ENCODE data around the gene MEIS2. TPM values are rescaled to one million over a fixed set of nuclear protein-coding genes. Genes with fewer than 3 reads are reported as not detected.

Gene MEIS2
- total RNA-seq, 1 donor from 2014 or later = 151 TPM

DNA sequence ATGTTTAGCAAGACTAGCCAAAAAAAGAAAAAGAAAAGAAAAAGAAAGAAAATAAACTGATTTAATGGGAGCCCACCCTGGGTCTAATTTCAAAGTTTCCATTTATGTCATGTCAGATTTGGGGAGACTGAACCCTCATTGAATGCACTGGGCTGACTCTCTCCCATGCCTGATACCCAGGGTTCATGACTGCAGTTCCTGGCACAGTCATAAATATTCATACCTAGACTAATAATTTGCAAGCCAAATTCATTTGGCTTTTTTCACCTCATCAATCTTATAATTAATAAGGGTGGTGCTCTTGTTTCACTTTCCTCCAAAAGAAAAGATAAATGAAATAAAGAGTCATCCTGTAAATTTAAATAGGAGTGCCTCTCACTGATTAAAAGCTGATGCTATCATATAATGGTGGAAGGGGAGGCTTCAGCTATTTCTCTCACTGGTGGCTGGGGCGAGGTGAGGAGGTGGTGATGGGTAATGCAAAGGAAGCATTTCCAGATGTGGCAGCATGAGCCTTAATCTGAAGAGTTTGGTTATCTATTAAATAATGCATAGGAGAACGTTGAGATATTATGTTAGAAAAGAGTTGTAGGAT lies 224.5 kb downstream of the MEIS2 start:
- DNase-seq = no peak

GRCh38 chr15:36874930-36875329 lies 225.4 kb downstream of the MEIS2 start:
- no peak for DNase-seq

DNA sequence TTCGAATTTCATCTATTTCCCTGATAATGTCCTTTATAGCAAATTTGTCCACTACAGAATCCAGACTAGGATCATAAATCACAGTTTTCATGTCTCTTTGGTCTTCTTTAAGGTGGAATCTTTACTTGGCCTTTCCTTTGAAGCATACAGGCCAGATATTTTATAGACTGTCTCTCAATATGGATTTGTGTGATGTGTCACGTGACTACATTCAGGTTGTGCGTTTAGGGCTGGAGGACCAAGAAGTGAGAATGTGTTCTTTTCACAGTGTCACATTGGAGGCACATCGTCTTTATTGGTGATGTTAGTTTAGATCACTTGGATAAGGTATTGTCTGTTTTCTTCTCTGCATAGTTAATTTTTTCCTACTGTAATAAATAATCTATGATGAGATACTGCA lies 232.9 kb downstream of the MEIS2 start:
- no peak for DNase-seq

GRCh38 chr15:36866896-36867295 lies 233.5 kb downstream of the MEIS2 start:
- no peak for DNase-seq

GRCh38 chr15:36863570-36863969 lies 236.8 kb downstream of the MEIS2 start:
- DNase-seq = no peak

DNA sequence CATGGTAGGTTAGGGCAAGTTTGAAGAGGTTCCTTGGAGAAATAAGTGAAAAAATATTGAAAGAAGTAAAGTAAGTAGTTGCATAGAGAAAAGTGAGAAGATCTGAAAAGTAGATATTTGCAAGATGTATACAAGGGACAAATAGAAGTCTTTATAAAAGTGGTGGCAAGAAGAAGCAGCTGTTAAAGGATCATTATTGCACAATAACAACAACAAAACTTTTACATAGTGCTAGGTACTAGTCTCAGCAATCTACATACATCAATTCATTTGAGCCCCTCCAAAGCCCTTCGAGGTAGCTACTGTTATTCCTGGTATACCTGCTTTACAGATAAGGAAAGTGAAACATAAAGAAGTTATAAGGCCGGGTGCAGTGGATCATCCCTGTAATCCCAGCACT lies 239.6 kb downstream of the MEIS2 start:
- DNase-seq = no peak

GRCh38 chr15:36858423-36858822 lies 241.9 kb downstream of the MEIS2 start:
- DNase-seq = no peak

DNA sequence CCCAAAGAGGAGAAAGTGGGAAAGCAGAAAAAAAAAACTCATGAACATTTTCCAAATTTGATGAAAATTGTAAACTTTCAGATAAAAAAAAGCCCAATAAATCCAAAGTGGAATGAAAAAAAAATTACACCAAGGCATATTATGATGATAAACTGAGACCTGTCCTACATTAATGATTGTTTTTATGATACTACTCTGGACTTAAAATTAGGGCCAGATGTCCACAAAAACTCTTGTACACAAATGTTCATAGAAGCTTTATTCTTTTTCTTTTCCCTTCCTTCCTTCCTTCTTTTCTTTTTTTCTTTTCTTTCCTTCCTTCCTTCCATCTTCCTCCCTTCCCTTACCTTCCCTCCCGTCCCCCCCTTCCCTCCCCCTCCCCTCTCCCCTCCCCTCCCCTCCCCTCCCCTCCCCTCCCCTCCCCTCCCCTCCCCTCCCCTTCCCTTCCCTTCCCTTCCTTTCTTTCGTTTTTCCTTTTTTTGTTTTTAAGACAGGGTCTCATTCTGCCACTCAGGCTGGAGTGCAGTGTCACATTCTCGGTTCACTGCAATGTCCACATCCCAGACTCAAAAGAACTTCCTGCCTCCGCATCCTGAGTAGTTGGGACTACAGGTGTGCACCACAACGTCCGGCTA lies 243.9 kb downstream of the MEIS2 start:
- DNase-seq = no peak

- no peak for DNase-seq
Observed at GRCh38 chr15:36850864-36851263, 249.5 kb downstream of the MEIS2 start.

DNA sequence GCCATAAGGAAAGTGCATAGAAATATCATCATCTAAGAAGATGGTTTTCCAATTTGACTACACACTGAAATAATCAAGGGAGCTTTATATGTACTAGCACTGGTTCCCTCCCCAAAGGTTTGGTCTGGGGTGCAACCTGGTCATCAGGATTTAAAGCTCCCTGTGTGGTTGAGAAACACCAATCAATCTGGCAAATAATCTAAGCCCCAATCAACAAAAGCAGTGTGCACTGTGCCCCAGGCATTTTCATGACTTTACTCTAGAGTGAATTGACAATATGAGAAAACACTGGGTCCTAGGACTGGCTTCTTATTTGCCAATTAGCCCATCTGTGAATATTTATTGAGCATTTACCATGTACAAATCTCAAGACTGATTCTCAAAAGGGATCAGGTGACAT lies 255.1 kb downstream of the MEIS2 start:
- no peak for DNase-seq

DNA sequence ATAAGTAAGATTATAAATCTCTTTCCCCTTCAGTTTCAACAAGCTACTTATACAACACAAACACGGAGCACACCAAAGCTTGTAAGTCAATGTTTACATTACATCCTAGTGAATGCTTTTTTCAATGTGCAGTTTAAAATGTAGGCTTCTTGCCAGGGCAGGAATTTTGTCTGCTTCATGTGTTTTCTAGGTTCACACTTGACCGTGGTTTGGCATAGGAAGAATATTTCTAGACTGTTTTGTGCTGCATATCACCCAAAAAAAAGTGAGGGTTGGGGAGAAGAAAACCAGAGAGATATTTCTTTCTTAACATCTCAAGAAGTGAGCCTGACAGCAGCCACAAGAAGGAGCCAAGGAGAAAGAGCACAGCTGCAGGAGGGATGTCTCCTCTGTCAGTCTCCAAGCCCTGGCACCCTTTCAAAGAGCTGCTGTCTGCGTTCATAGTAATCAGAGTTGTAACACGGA lies 255.8 kb downstream of the MEIS2 start:
- DNase-seq = no peak

- DNase-seq = no peak
Observed at GRCh38 chr15:36843822-36844221, 256.5 kb downstream of the MEIS2 start.

- DNase-seq = no peak
Observed at GRCh38 chr15:36841193-36841592, 259.2 kb downstream of the MEIS2 start.

Small RNAs within 50 kb of the gene (small RNA-seq; reads per million reads assigned to genes)
- gene MIR8063 = not detected
- 0.12 reads per million for gene RF00012
- gene RF00019 = not detected
